Measurements from ENCODE around the gene ACADVL.
"Not testable (repeated sequence)": the region's sequence is repeated elsewhere in the genome, so short reads cannot be mapped to it uniquely, and the experiment has no call there.

The ACADVL gene
- 161 to 168 reads per million in 2 donors for total RNA-seq

- peak; percentile 52 to 82 (median 63) for DNase-seq
Observed at GRCh38 chr17:7219812-7220592, at the start of gene ACADVL, which contains the start of gene DLG4. Gene ACADVL, plus strand, starts transcription at chr17:7219938. Its CDS starts 47 bp downstream, at chr17:7219985. Gene DLG4, minus strand, starts transcription at chr17:7219836.

- not testable (repeated sequence) for DNase-seq
Observed at GRCh38 chr17:7172522-7173191, 47.1 kb upstream of the ACADVL start.

GRCh38 chr17:7173687-7174602 lies 45.8 kb upstream of the ACADVL start:
- DNase-seq, result peak in 4 of 5 experiments; percentile 12 to 65 (median 28)

GRCh38 chr17:7174603-7175326 lies 45.0 kb upstream of the ACADVL start:
- DNase-seq, result no peak

GRCh38 chr17:7175330-7175733 lies 44.4 kb upstream of the ACADVL start:
- DNase-seq, result no peak

GRCh38 chr17:7176107-7176840 lies 43.5 kb upstream of the ACADVL start:
- DNase-seq, result no peak

GRCh38 chr17:7176841-7177190 lies 42.9 kb upstream of the ACADVL start:
- DNase-seq, result no peak

- peak; percentile 23 to 64 (median 46) for DNase-seq
Observed at GRCh38 chr17:7177191-7177953, 42.4 kb upstream of the ACADVL start.

- no peak for DNase-seq
Observed at GRCh38 chr17:7177954-7178477, 41.7 kb upstream of the ACADVL start.

GRCh38 chr17:7178973-7179316 lies 40.8 kb upstream of the ACADVL start:
- DNase-seq, result no peak

GRCh38 chr17:7179317-7180254 lies 40.2 kb upstream of the ACADVL start, which contains the start of gene ASGR1:
Gene ASGR1, minus strand, starts transcription at chr17:7179370. Its CDS starts 807 bp downstream, at chr17:7178563.
- no peak for DNase-seq

- DNase-seq, result not testable (repeated sequence)
Observed at GRCh38 chr17:7182101-7182500, 37.6 kb upstream of the ACADVL start.

GRCh38 chr17:7183433-7184090 lies 36.2 kb upstream of the ACADVL start:
- DNase-seq, result no peak

- DNase-seq, result no peak
Observed at GRCh38 chr17:7184091-7184488, 35.6 kb upstream of the ACADVL start.

- DNase-seq, result no peak
Observed at GRCh38 chr17:7184647-7185046, 35.1 kb upstream of the ACADVL start.

- DNase-seq, result no peak
Observed at GRCh38 chr17:7186241-7186640, 33.5 kb upstream of the ACADVL start.

- DNase-seq, result no peak
Observed at GRCh38 chr17:7190276-7190917, 29.3 kb upstream of the ACADVL start.

- no peak for DNase-seq
Observed at GRCh38 chr17:7191069-7191468, 28.7 kb upstream of the ACADVL start.
